Gastrocnemius medialis (tissue), 4 donors: Measurements from ENCODE around the gene OMA1.

Source experiments
- POLR2A ChIP-seq, 2 donors: fragments of 450-650 bp; IDR thresholded peaks; one replicate each; pipeline ENCODE4 v1.6.1; 2017; ENCODE audit warnings: antibody characterized with exemption in 2 of 2, mild to moderate bottlenecking in 2 of 2, moderate library complexity in 2 of 2
- TF ChIP-seq, protein P1 (sequence below), 5 experiments: fragments of 450-650 bp in 3 of 5; fragments of 200-600 bp in 2 of 5; sonication (generic) in 2 of 5; IDR thresholded peaks in 4 of 5; conservative IDR thresholded peaks in 1 of 5; 1 replicate in 4 of 5; 2 replicates in 1 of 5; pipeline ENCODE4 v1.5.1; 2016 to 2019; ENCODE audit warnings: antibody characterized with exemption in 5 of 5, mild to moderate bottlenecking in 3 of 5, moderate library complexity in 3 of 5

DNA sequence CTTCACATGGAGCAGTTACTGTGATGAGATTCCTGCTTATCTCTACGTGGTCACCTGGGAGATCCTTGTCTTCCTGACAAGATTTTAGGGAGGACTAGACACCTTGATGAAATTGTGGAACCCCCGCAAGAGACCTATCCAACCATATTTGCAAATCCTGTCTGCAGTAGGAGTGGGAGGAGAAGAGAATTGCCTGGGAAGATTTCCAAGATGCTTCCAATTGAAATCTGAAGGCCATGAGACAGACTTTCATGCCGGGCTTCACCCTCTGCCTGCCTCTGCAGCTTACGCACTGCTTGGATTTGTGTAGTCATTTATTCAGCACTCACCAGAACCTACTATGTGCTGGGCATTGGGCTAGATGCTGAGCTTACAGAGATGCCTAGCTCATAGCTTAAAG, 106.6 kb downstream of the OMA1 start:
- TF ChIP-seq, protein P1, sequence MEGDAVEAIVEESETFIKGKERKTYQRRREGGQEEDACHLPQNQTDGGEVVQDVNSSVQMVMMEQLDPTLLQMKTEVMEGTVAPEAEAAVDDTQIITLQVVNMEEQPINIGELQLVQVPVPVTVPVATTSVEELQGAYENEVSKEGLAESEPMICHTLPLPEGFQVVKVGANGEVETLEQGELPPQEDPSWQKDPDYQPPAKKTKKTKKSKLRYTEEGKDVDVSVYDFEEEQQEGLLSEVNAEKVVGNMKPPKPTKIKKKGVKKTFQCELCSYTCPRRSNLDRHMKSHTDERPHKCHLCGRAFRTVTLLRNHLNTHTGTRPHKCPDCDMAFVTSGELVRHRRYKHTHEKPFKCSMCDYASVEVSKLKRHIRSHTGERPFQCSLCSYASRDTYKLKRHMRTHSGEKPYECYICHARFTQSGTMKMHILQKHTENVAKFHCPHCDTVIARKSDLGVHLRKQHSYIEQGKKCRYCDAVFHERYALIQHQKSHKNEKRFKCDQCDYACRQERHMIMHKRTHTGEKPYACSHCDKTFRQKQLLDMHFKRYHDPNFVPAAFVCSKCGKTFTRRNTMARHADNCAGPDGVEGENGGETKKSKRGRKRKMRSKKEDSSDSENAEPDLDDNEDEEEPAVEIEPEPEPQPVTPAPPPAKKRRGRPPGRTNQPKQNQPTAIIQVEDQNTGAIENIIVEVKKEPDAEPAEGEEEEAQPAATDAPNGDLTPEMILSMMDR (IDR thresholded peaks at IDR 0.05 in 4 of 5, conservative IDR thresholded peaks at IDR 0.05 in 1 of 5) = no peak
- no peak for TF ChIP-seq POLR2A (IDR thresholded peaks at IDR 0.05)
